Fibroblast of peridontal ligament (primary cell): ENCODE measurements around the gene BGLAP.

Experiments
- DNase-seq: peaks from one replicate; pipeline ENCODE4 v3.0.0-alpha.2; 2010; ENCODE audit errors: extremely low read depth

The BGLAP gene

GRCh38 chr1:156226782-156227181, 15.2 kb upstream of the BGLAP start:
- no peak for DNase-seq

GRCh38 chr1:156228501-156228900, 13.5 kb upstream of the BGLAP start:
- DNase-seq, result no peak

GRCh38 chr1:156229809-156230472, 12.0 kb upstream of the BGLAP start:
- DNase-seq, result no peak

GRCh38 chr1:156230473-156230837, 11.5 kb upstream of the BGLAP start:
- DNase-seq, result no peak

- DNase-seq, result no peak
Observed at GRCh38 chr1:156232201-156232894, 9.6 kb upstream of the BGLAP start.

GRCh38 chr1:156233426-156234127, 8.4 kb upstream of the BGLAP start:
- peak; percentile 89 for DNase-seq

GRCh38 chr1:156236164-156236563, 5.8 kb upstream of the BGLAP start:
- no peak for DNase-seq

GRCh38 chr1:156238248-156238647, 3.7 kb upstream of the BGLAP start:
- DNase-seq, result no peak

- peak; percentile 33 for DNase-seq
Observed at GRCh38 chr1:156241311-156241811, 623 bp upstream of the BGLAP start.

GRCh38 chr1:156242738-156243137, 754 bp downstream of the BGLAP start:
- no peak for DNase-seq

GRCh38 chr1:156244126-156244525, 2.1 kb downstream of the BGLAP start:
- DNase-seq, result no peak

GRCh38 chr1:156244712-156245111, 2.7 kb downstream of the BGLAP start:
- no peak for DNase-seq

GRCh38 chr1:156245451-156246232, 3.7 kb downstream of the BGLAP start:
- DNase-seq, result no peak

- no peak for DNase-seq
Observed at GRCh38 chr1:156246241-156246780, 4.3 kb downstream of the BGLAP start.

GRCh38 chr1:156246781-156247459, 4.9 kb downstream of the BGLAP start:
- no peak for DNase-seq

- DNase-seq, result no peak
Observed at GRCh38 chr1:156247460-156248322, 5.7 kb downstream of the BGLAP start, which contains the start of gene PAQR6. TSS of gene PAQR6 (minus strand) at chr1:156248056. CDS start at chr1:156246731, 1,325 bp downstream.

- DNase-seq, result no peak
Observed at GRCh38 chr1:156248323-156248683, 6.3 kb downstream of the BGLAP start.

- no peak for DNase-seq
Observed at GRCh38 chr1:156249593-156249992, 7.6 kb downstream of the BGLAP start.

- DNase-seq, result no peak
Observed at GRCh38 chr1:156251527-156251926, 9.5 kb downstream of the BGLAP start.

- DNase-seq, result no peak
Observed at GRCh38 chr1:156253634-156254033, 11.7 kb downstream of the BGLAP start.
